Cardiac muscle cell (in vitro differentiated cells and primary cell): ENCODE results near the gene DOC2A. TPM values are rescaled to one million over a fixed set of nuclear protein-coding genes. Genes with fewer than 3 reads are reported as not detected.
A peak's percentile ranks its signal among the peaks of the same experiment; 100 is the strongest.

Source experiments
- DNase-seq, 2 donors: peaks; one replicate each; pipeline versions ENCODE4 v3.0.0 to v3.0.0-alpha.2; 2010 to 2017; ENCODE audit warnings: low read depth in 1 of 2, low spot score in 1 of 2
- H3K27ac ChIP-seq: fragments of 200-600 bp; sonication (generic); 2 replicates; pipeline ENCODE4 v1.5.1; 2016
- H3K27me3 ChIP-seq: fragments of 200-600 bp; sonication (generic); 2 replicates; pipeline ENCODE4 v1.6.0; 2016; ENCODE audit warnings: control low read depth
- H3K36me3 ChIP-seq: fragments of 200-600 bp; sonication (generic); 2 replicates; pipeline ENCODE4 v1.5.1; 2016; ENCODE audit warnings: control low read depth
- H3K4me1 ChIP-seq: fragments of 200-600 bp; sonication (generic); 2 replicates; pipeline ENCODE4 v1.8.1; 2017; ENCODE audit warnings: low read depth, mild to moderate bottlenecking, mixed run types
- H3K4me3 ChIP-seq: fragments of 200-600 bp; sonication (generic); 2 replicates; pipeline ENCODE4 v1.5.1; 2016; ENCODE audit warnings: mild to moderate bottlenecking
- H3K9me3 ChIP-seq: fragments of 200-600 bp; sonication (generic); 2 replicates; pipeline ENCODE4 v1.5.1; 2017; ENCODE audit warnings: low read depth, mild to moderate bottlenecking, control low read depth
- polyA plus RNA-seq: library from polyadenylated mRNA; unstranded; fragments of >200 nt; fragmentation: Nextera tagmentation; extraction: Ambion mirVana; gene quantifications from 2 replicates; pipeline ENCODE4 v1.2.1, GENCODE V29; 2016
- total RNA-seq: library from RNA; depleted of rRNA; stranded (reverse); fragments of >200 nt; gene quantifications from 2 replicates; pipeline ENCODE4 v1.2.3, GENCODE V29; 2016
- TF ChIP-seq, protein P1 (sequence below): IDR thresholded peaks from 2 replicates; pipeline ENCODE4 v1.5.1; 2012; ENCODE audit warnings: low read depth, mild to moderate bottlenecking, low read length

The DOC2A gene
- total and polyA plus RNA-seq, 2 experiments from 2014 or later, result 3.3 to 7.2 TPM

DNA sequence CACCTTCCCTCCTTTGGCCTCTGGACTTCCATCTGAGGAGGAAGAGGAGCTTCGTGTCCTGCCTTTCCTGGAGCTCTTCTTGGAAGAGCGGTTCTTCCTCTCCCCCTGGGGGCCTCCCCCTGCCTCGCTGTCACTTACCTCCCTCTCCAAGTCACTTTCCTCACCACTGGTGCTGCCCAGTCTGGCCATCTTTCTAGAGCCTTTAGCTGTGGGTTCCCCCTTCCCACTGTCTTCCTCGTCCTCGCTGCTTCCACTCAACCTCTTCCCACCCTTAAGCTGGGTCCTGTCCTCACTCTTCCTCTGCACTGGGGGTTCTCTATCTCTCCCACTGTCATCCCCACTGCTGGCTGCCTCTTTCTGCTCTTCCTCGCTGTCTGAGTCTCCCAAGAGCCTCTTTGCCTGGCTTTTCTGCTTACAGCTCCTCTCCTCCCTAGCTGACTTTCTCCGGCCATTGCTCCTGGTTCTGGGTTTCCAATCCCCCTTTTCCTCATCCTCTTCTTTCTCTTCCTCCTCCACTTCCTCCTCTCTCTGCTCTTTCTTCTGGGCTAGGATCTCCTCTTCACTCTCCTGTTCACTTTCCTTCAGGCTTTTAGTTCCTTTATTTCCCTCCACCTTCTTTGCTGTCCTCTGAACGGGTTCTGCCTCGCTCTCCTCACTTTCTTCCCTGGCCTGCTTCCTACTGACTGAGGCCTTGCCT, 16.8 kb downstream of the DOC2A start:
- no peaks in the 10 kb centered on the region for H3K4me1 ChIP-seq
- peaks cover 20% of the 10 kb centered on the region for H3K36me3 ChIP-seq
- no peak for DNase-seq
- TF ChIP-seq, protein P1, sequence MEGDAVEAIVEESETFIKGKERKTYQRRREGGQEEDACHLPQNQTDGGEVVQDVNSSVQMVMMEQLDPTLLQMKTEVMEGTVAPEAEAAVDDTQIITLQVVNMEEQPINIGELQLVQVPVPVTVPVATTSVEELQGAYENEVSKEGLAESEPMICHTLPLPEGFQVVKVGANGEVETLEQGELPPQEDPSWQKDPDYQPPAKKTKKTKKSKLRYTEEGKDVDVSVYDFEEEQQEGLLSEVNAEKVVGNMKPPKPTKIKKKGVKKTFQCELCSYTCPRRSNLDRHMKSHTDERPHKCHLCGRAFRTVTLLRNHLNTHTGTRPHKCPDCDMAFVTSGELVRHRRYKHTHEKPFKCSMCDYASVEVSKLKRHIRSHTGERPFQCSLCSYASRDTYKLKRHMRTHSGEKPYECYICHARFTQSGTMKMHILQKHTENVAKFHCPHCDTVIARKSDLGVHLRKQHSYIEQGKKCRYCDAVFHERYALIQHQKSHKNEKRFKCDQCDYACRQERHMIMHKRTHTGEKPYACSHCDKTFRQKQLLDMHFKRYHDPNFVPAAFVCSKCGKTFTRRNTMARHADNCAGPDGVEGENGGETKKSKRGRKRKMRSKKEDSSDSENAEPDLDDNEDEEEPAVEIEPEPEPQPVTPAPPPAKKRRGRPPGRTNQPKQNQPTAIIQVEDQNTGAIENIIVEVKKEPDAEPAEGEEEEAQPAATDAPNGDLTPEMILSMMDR, result no peak
- no peaks in the 10 kb centered on the region for H3K27me3 ChIP-seq
- H3K9me3 ChIP-seq, result no peaks in the 10 kb centered on the region
- no peak overlapping the region for H3K4me3 ChIP-seq
- no peak overlapping the region for H3K27ac ChIP-seq

DNA sequence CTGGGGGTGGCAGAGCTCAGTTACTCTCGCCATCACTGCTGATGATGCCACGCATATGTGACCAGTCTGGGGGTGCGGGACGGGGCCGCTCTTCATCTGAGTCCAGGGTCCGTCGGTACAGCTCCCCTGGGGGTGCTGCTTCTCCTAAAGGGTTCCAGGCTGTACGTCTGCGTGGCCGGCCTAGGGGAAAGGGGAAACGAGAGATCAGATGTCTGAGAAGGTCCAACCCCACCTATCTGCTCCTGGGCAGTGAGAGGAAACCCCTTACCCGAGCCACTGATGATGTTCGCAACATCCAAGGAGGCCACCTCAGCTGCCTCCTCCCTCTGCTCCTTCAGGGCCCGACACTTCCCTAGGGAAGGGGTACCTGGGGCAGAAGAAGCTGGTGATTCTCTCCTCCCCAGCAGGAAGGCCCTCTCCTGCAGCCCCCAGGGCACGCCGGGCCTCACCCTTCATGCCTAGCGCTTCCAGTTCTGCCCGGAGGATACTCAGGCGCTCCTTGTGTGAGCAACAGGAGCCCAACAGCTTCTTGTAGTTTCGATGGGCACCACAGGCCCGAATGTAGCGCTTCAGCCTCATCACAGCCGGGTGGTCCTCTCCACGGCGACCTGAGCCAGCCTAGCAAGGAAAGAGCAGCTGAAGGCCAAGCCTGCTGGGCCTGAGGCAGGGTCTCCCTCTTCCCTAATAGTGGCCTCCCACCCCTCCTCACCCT, 17.5 kb downstream of the DOC2A start:
- TF ChIP-seq, protein P1, result no peak
- Histone ChIP-seq H3K9me3 (no peaks in the 10 kb centered on the region), H3K27ac (no peak overlapping the region), H3K36me3 (peaks cover 20% of the 10 kb centered on the region), H3K27me3 (no peaks in the 10 kb centered on the region), H3K4me3 (no peak overlapping the region), H3K4me1 (no peaks in the 10 kb centered on the region)
- DNase-seq, result no peak

DNA sequence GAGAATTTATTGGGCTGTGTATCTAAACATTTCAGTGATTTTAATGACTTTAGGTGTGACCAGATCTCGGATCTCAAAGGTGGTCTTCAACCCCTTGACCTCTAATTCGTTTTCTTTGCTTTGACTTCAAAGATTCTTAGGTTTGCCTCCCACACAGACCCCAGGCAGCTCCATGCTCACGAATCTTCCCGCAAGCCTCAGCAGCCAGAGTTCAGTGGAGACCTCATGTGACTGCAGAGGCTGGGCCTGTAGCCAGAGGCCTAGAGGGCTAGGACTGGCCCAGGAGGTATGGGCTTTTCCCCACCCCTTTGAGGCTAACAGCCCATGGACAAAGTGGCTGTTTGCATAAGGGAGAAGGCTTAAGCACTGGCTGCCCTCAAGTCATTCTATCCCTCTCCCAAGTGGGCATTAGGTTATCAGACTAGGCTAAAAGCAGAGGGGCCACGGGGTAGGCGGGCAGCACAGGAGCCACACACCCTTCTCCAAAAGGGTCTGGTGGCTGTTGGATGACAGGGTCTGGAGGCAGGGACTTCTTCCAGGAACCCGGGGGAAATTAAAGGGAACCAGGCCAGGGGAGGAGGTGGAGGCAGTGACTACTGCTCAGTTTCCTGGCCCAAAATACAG, 18.4 kb downstream of the DOC2A start:
- H3K27me3 ChIP-seq, result no peaks in the 10 kb centered on the region
- H3K4me1 ChIP-seq, result no peaks in the 10 kb centered on the region
- TF ChIP-seq, protein P1, result no peak
- no peak overlapping the region for H3K4me3 ChIP-seq
- peaks cover 24% of the 10 kb centered on the region for H3K36me3 ChIP-seq
- peak in 1 of 2 donors; percentile 56 for DNase-seq
- no peaks in the 10 kb centered on the region for H3K9me3 ChIP-seq
- no peak overlapping the region for H3K27ac ChIP-seq

DNA sequence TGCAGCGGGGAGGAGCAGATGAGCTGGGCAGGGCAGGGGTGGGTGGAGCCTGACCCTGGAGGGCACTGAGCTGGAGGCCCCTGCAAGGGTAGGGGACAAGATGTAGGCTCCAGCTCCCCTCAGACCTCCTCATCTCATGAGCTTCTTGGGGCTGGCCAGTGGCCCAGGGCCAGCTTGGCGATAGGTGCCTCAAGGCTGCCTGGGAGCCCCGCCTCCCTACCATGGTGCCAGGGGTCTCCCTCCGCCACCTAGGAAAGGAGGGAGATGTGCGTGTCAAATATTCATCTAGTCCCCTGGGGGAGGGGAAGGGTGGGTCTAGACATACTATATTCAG, 19.3 kb downstream of the DOC2A start:
- no peaks in the 10 kb centered on the region for H3K9me3 ChIP-seq
- no peak overlapping the region for H3K27ac ChIP-seq
- H3K4me3 ChIP-seq, result no peak overlapping the region
- peaks cover 28% of the 10 kb centered on the region for H3K36me3 ChIP-seq
- no peak for DNase-seq
- H3K27me3 ChIP-seq, result no peaks in the 10 kb centered on the region
- H3K4me1 ChIP-seq, result no peaks in the 10 kb centered on the region
- TF ChIP-seq, protein P1, result no peak

DNA sequence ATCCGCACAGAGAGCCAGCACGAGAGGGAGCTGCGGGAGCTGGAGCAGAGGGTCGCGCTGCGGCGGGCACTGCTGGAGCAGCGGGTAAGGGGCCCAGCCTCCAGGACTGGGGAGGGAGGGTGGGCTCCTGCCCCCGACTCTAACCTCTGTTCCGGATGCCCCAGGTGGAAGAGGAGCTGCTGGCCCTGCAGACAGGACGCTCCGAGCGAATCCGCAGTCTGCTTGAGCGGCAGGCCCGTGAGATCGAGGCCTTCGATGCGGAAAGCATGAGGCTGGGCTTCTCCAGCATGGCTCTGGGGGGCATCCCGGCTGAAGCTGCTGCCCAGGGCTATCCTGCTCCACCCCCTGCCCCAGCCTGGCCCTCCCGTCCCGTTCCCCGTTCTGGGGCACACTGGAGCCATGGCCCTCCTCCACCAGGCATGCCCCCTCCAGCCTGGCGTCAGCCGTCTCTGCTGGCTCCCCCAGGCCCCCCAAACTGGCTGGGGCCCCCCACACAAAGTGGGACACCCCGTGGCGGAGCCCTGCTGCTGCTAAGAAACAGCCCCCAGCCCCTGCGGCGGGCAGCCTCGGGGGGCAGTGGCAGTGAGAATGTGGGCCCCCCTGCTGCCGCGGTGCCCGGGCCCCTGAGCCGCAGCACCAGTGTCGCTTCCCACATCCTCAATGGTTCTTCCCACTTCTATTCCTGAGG, 19.8 kb downstream of the DOC2A start:
- H3K27me3 ChIP-seq, result no peaks in the 10 kb centered on the region
- peaks cover 34% of the 10 kb centered on the region for H3K36me3 ChIP-seq
- no peak for DNase-seq
- no peaks in the 10 kb centered on the region for H3K9me3 ChIP-seq
- H3K4me3 ChIP-seq, result no peak overlapping the region
- H3K4me1 ChIP-seq, result no peaks in the 10 kb centered on the region
- no peak overlapping the region for H3K27ac ChIP-seq
- TF ChIP-seq, protein P1, result no peak
